ENCODE data around the gene ZBTB20. TPM values are rescaled to one million over a fixed set of nuclear protein-coding genes. Genes with fewer than 3 reads are reported as not detected.

Gene ZBTB20
- total RNA-seq = 100 to 1,000 TPM in 1 of 6 donors, 10 to 100 TPM in 5; 40.0 to 150 (median 65.8) TPM

GRCh38 chr3:115146418-115147328, at the start of gene ZBTB20:
Gene ZBTB20 (minus strand): TSS chr3:115147288.
- WGBS, 2 donors = 1% methylated on average over 20 to 37 of the region's 72 CpGs
- H3K4me3 ChIP-seq = peak within 1 kb of the TSS; percentile 68 to 87 (median 80)
- no peaks in the 10 kb centered on the region for H3K36me3 ChIP-seq
- DNase-seq (peak; percentile 61 to 92), ATAC-seq (ENCODE audit: low FRiP score in 2 of 2) (peak; percentile 35 to 71)
- peaks cover 0 to 12% (median 9%) of the 10 kb centered on the region in 4 donors for H3K4me1 ChIP-seq
- no peaks in the 10 kb centered on the region for H3K9me3 ChIP-seq
- no peaks in the 10 kb centered on the region for H3K27me3 ChIP-seq
- TF ChIP-seq POLR2AphosphoS5 (IDR thresholded peaks at IDR 0.05) (peak; percentile 48 to 62), POLR2A (IDR thresholded peaks at IDR 0.05) (peak in 3 of 4 donors; percentile 12 to 69 (median 60)), EP300 (IDR thresholded peaks at IDR 0.05) (no peak), CTCF (IDR thresholded peaks at IDR 0.05) (no peak)
- peak within 1 kb of the TSS; percentile 95 to 99 (median 98) for H3K27ac ChIP-seq

GRCh38 chr3:115194476-115194875, 47.4 kb upstream of the ZBTB20 start:
- H3K9me3 ChIP-seq = peaks cover 0 to 10% (median 0%) of the 10 kb centered on the region in 4 donors
- H3K36me3 ChIP-seq = no peaks in the 10 kb centered on the region
- TF ChIP-seq POLR2A (IDR thresholded peaks at IDR 0.05) (no peak), EP300 (IDR thresholded peaks at IDR 0.05) (no peak), CTCF (IDR thresholded peaks at IDR 0.05) (no peak), POLR2AphosphoS5 (IDR thresholded peaks at IDR 0.05) (no peak)
- ATAC-seq (ENCODE audit: low FRiP score in 2 of 2) (no peak), DNase-seq (no peak)
- H3K27ac ChIP-seq = no peak overlapping the region
- WGBS, 2 donors = 70 to 80% methylated on average over 4 of the region's 4 CpGs
- H3K4me3 ChIP-seq = no peak overlapping the region
- H3K4me1 ChIP-seq = no peaks in the 10 kb centered on the region
- H3K27me3 ChIP-seq = no peaks in the 10 kb centered on the region

DNA sequence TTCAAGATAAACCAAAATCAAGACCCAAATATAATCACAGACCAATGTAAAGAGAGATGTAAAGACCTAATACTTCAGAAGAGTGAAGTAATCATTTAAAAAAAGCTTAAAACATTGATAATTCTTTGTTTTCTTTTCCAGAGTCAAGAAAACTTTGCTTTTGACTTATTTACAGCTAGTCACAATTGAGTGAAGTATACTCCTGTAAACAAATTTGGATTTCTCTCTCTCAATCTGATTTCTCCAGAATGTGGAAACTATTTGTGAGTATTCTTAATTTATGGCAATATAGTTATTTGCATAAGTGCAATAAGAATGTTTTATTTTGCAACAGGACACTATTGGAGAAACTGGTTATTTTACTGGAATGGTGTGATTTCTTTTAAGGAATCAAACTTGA, 43.7 kb upstream of the ZBTB20 start:
- H3K27ac ChIP-seq = no peak overlapping the region
- TF ChIP-seq POLR2A (IDR thresholded peaks at IDR 0.05) (no peak), CTCF (IDR thresholded peaks at IDR 0.05) (no peak), EP300 (IDR thresholded peaks at IDR 0.05) (no peak), POLR2AphosphoS5 (IDR thresholded peaks at IDR 0.05) (no peak)
- ATAC-seq (ENCODE audit: low FRiP score in 2 of 2) = no peak

GRCh38 chr3:115187149-115187757, 40.2 kb upstream of the ZBTB20 start:
- Histone ChIP-seq H3K27ac (no peak overlapping the region), H3K36me3 (no peaks in the 10 kb centered on the region), H3K4me3 (no peak overlapping the region), H3K4me1 (no peaks in the 10 kb centered on the region), H3K9me3 (peaks cover 0 to 10% (median 0%) of the 10 kb centered on the region in 4 donors), H3K27me3 (no peaks in the 10 kb centered on the region)
- DNase-seq = no peak
- TF ChIP-seq POLR2A (IDR thresholded peaks at IDR 0.05) (no peak), CTCF (IDR thresholded peaks at IDR 0.05) (no peak), EP300 (IDR thresholded peaks at IDR 0.05) (no peak), POLR2AphosphoS5 (IDR thresholded peaks at IDR 0.05) (no peak)
- no peak for ATAC-seq (ENCODE audit: low FRiP score in 2 of 2)
- 73 to 84% methylated on average over 4 of the region's 4 CpGs for WGBS, 2 donors

More for the DNA sequence above, 43.7 kb upstream of the ZBTB20 start:
- H3K4me1 ChIP-seq = no peaks in the 10 kb centered on the region
- no peaks in the 10 kb centered on the region for H3K36me3 ChIP-seq
- H3K4me3 ChIP-seq = no peak overlapping the region
- no peak for DNase-seq
- H3K27me3 ChIP-seq = no peaks in the 10 kb centered on the region
- peaks cover 0 to 10% (median 0%) of the 10 kb centered on the region in 4 donors for H3K9me3 ChIP-seq
